Measurements from ENCODE around the gene DOCK6.

- TF ChIP-seq EZH2phosphoT487 (IDR thresholded peaks at IDR 0.05; ENCODE audit: borderline replicate concordance, low read depth, low read length) (no peak), CTCF (conservative IDR thresholded peaks at IDR 0.05; ENCODE audit: low read length) (no peak)
These were observed 107.7 kb downstream of the DOCK6 start for GRCh38 chr19:11154683-11155047.
